ENCODE measurements around the gene TRIO.

Gene TRIO

GRCh38 chr5:14211818-14212803 is 69.0 kb downstream of the TRIO start:
- DNase-seq (ENCODE audit: extremely low read depth, low read depth) = no peak
- no peak for TF ChIP-seq CTCF (IDR thresholded peaks at IDR 0.05; ENCODE audit: low read depth, low read length)

GRCh38 chr5:14212838-14213237 is 69.7 kb downstream of the TRIO start:
- DNase-seq (ENCODE audit: extremely low read depth, low read depth) = no peak
- TF ChIP-seq CTCF (IDR thresholded peaks at IDR 0.05; ENCODE audit: low read depth, low read length) = no peak

GRCh38 chr5:14213253-14213652 is 70.1 kb downstream of the TRIO start:
- no peak for DNase-seq (ENCODE audit: extremely low read depth, low read depth)
- TF ChIP-seq CTCF (IDR thresholded peaks at IDR 0.05; ENCODE audit: low read depth, low read length) = no peak

DNA sequence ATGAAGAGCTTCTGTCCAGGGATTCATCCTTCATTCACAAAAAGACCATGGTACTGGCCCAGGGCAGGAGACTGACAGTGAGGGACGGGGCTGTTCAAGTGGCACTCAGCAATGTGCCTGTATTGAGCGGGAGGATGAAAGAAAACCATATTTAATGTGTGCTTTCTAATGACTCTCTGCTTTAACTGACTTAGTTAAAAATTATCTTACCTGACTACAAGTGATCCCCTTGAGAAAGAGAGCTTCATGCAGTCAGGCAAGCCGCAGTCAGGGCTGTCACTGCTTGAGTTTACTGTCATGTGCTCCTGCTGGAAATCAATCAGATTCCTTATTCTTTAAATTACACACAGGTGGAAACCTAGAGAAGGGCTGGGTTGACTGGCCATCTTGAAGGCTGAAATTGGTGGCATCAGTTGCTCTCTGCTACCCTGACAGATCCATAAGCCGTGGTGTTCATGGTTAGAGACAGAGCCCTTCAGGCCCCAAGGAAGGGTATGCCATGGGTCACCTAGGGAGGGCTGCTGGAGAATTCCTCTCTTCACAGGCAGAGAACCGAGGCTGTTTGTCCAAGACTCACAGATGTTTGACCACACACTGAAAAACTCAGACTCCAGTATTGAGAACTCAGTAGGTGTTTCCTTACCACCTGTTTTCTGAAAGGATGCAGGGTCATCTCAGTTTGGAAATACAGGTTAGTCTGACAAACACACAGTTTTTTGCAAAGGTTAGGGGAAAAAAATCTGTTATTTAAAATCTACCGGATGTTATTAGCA is 70.9 kb downstream of the TRIO start:
- no peak for DNase-seq (ENCODE audit: extremely low read depth, low read depth)
- no peak for TF ChIP-seq CTCF (IDR thresholded peaks at IDR 0.05; ENCODE audit: low read depth, low read length)

GRCh38 chr5:14215901-14216300 is 72.8 kb downstream of the TRIO start:
- TF ChIP-seq CTCF (IDR thresholded peaks at IDR 0.05; ENCODE audit: low read depth, low read length) = no peak
- DNase-seq (ENCODE audit: extremely low read depth, low read depth) = no peak

DNA sequence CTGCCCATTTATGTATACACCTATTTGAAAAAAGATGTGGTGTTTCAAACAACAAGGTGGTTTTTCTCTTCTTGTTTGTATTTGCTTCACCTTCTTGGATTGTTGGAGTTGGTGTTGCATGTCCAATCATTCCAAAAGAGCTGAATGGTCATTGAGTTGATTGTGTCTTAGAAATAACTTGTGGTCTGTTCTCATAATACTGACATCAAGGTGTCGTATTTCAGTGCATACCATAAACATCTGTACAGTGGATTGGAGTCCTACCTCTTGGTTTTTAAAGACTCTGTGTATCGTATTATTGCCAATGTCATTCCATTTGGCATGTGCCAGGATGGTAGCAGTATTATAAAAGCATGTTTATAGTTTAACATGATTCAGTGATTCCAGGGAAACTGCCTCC is 73.2 kb downstream of the TRIO start:
- no peak for TF ChIP-seq CTCF (IDR thresholded peaks at IDR 0.05; ENCODE audit: low read depth, low read length)
- no peak for DNase-seq (ENCODE audit: extremely low read depth, low read depth)

GRCh38 chr5:14216902-14217301 is 73.8 kb downstream of the TRIO start:
- no peak for DNase-seq (ENCODE audit: extremely low read depth, low read depth)
- no peak for TF ChIP-seq CTCF (IDR thresholded peaks at IDR 0.05; ENCODE audit: low read depth, low read length)

Data from AG09319 (cell line).